SK-N-SH (cell line): ENCODE results near the gene FTCD. TPM values are rescaled to one million over a fixed set of nuclear protein-coding genes. Genes with fewer than 3 reads are reported as not detected.

Source experiments
- CTCF ChIA-PET: fragments of 300-600, 350-600 bp; formaldehyde crosslinking; extraction: SDS; loops from one replicate; lab custom pipeline; 2021; lab: Yijun Ruan, JAX
- POLR2A ChIA-PET: fragments of 350-600 bp; sonication (Branson Sonifier 250); formaldehyde crosslinking; extraction: SDS; loops from one replicate; lab custom pipeline; 2020; ENCODE audit warnings: antibody characterized with exemption, inconsistent platforms; lab: Yijun Ruan, JAX
- DNase-seq: peaks from one replicate; pipeline ENCODE4 v3.0.0; 2012
- H2AFZ ChIP-seq: fragments of 200-600 bp; sonication (generic); 2 replicates; pipeline ENCODE4 v1.8.1; 2016; ENCODE audit warnings: antibody characterized with exemption, mild to moderate bottlenecking, low read depth
- H3F3A ChIP-seq: fragments of 200-600 bp; sonication (generic); replicated peaks from 2 replicates; pipeline ENCODE3; 2016; ENCODE audit warnings: antibody characterized with exemption, mild to moderate bottlenecking; ENCODE audit not compliant: insufficient read depth
- H3K27ac ChIP-seq, 2 experiments: fragments of 200-500 bp in 1 of 2; fragments of 200-600 bp in 1 of 2; sonication (Bioruptor generic) in 1 of 2; sonication (generic), shearing (Covaris generic) in 1 of 2; 2 replicates each; pipeline versions ENCODE4 v1.5.1 to v1.6.1; 2014 to 2016; ENCODE audit warnings: low read depth in 2 of 2, inconsistent platforms in 1 of 2, low read length in 1 of 2, mild to moderate bottlenecking in 1 of 2, mixed read lengths in 1 of 2
- H3K27me3 ChIP-seq: fragments of 200-600 bp; sonication (generic), shearing (Covaris generic); 2 replicates; pipeline ENCODE4 v1.6.1; 2016; ENCODE audit warnings: mixed run types; ENCODE audit not compliant: insufficient read depth
- H3K36me3 ChIP-seq, 2 experiments: fragments of 200-500 bp in 1 of 2; fragments of 200-600 bp in 1 of 2; sonication (Bioruptor generic) in 1 of 2; sonication (generic) in 1 of 2; replicated peaks in 1 of 2; 2 replicates each; pipeline versions ENCODE3 to v1.5.1; 2014 to 2016; ENCODE audit warnings: low read length in 1 of 2, mild to moderate bottlenecking in 1 of 2; ENCODE audit not compliant: insufficient read depth in 2 of 2, control insufficient read depth in 1 of 2
- H3K4me1 ChIP-seq, 2 experiments: fragments of 200-500 bp in 1 of 2; fragments of 200-600 bp in 1 of 2; sonication (Bioruptor generic) in 1 of 2; sonication (generic), shearing (Covaris generic) in 1 of 2; 2 replicates each; pipeline versions ENCODE4 v1.5.1 to v1.6.1; 2014 to 2016; ENCODE audit warnings: low read depth in 1 of 2, low read length in 1 of 2, mixed run types in 1 of 2; ENCODE audit not compliant: insufficient read depth in 2 of 2, control insufficient read depth in 1 of 2
- H3K4me2 ChIP-seq: fragments of 200-600 bp; sonication (generic), shearing (Covaris generic); 2 replicates; pipeline ENCODE4 v1.6.1; 2017; ENCODE audit warnings: mixed run types
- H3K4me3 ChIP-seq, 2 experiments: fragments of 200-500 bp in 1 of 2; fragments of 200-600 bp in 1 of 2; sonication (Bioruptor generic) in 1 of 2; sonication (generic), shearing (Covaris generic) in 1 of 2; 2 replicates each; pipeline versions ENCODE4 v1.5.1 to v1.8.1; 2014 to 2016; ENCODE audit warnings: low read depth in 2 of 2, inconsistent platforms in 1 of 2, low read length in 1 of 2, mild to moderate bottlenecking in 1 of 2, mixed read lengths in 1 of 2, moderate library complexity in 1 of 2
- H3K79me2 ChIP-seq: fragments of 200-600 bp; sonication (generic); 2 replicates; pipeline ENCODE4 v1.8.1; 2017; ENCODE audit warnings: mild to moderate bottlenecking; ENCODE audit not compliant: insufficient read depth
- H3K9ac ChIP-seq: fragments of 200-600 bp; sonication (generic); 2 replicates; pipeline ENCODE4 v1.6.1; 2017; ENCODE audit warnings: mixed run types
- H3K9me2 ChIP-seq: fragments of 200-600 bp; sonication (generic); 2 replicates; pipeline ENCODE4 v1.6.1; 2017; ENCODE audit warnings: mixed run types
- H3K9me3 ChIP-seq: fragments of 200-600 bp; sonication (generic); 2 replicates; pipeline ENCODE4 v1.6.1; 2017; ENCODE audit warnings: mixed run types, mild to moderate bottlenecking, moderate library complexity
- H4K20me1 ChIP-seq: fragments of 200-600 bp; sonication (generic); 2 replicates; pipeline ENCODE4 v1.6.1; 2017; ENCODE audit warnings: mild to moderate bottlenecking, mixed run types; ENCODE audit not compliant: insufficient read depth
- EP300 ChIP-seq, 2 experiments: IDR thresholded peaks; 2 replicates each; pipeline versions ENCODE4 v1.4.0 to v1.6.1; 2012; ENCODE audit warnings: borderline replicate concordance in 1 of 2, low read depth in 1 of 2, low read length in 1 of 2
- FOXJ3 ChIP-seq: sonication (generic); formaldehyde crosslinking; IDR thresholded peaks from 2 replicates; pipeline ENCODE4 v1.5.1; 2020; ENCODE audit warnings: mild to moderate bottlenecking, missing genetic modification reagents
- JUND ChIP-seq: IDR thresholded peaks from 2 replicates; pipeline ENCODE4 v1.4.0; 2012
- MEF2A ChIP-seq: IDR thresholded peaks from 2 replicates; pipeline ENCODE4 v1.4.0; 2012; ENCODE audit warnings: low read depth, borderline replicate concordance
- NRF1 ChIP-seq: IDR thresholded peaks from 2 replicates; pipeline ENCODE4 v1.6.1; 2012; ENCODE audit warnings: low read depth, mild to moderate bottlenecking, low read length
- POLR2AphosphoS5 ChIP-seq: IDR thresholded peaks from 2 replicates; pipeline ENCODE4 v1.6.1; 2012; ENCODE audit warnings: low read depth, low read length
- RAD21 ChIP-seq: IDR thresholded peaks from 2 replicates; pipeline ENCODE4 v1.6.1; 2012; ENCODE audit warnings: mild to moderate bottlenecking, low read length
- RCOR1 ChIP-seq: fragments of 150-350 bp; IDR thresholded peaks from 2 replicates; pipeline ENCODE4 v1.6.1; 2017; ENCODE audit warnings: antibody characterized with exemption, low read length
- RFX5 ChIP-seq: IDR thresholded peaks from 2 replicates; pipeline ENCODE4 v1.6.1; 2012; ENCODE audit warnings: mild to moderate bottlenecking, improper control_type of control experiment, low read length
- RXRA ChIP-seq: IDR thresholded peaks from 2 replicates; pipeline ENCODE4 v1.4.0; 2012; ENCODE audit warnings: low read depth, mild to moderate bottlenecking, borderline replicate concordance
- SIN3A ChIP-seq: IDR thresholded peaks from 2 replicates; pipeline ENCODE4 v1.6.1; 2012; ENCODE audit warnings: low read depth, mild to moderate bottlenecking, low read length, moderate library complexity, borderline replicate concordance
- SMC3 ChIP-seq: IDR thresholded peaks from 2 replicates; pipeline ENCODE4 v1.6.1; 2012; ENCODE audit warnings: low read depth, low read length, improper control_type of control experiment
- TAF1 ChIP-seq: IDR thresholded peaks from 2 replicates; pipeline ENCODE4 v1.6.1; 2012; ENCODE audit warnings: low read depth, mild to moderate bottlenecking, low read length, moderate library complexity, borderline replicate concordance
- TCF12 ChIP-seq: IDR thresholded peaks from 2 replicates; pipeline ENCODE4 v1.4.0; 2012
- WGBS: methylation state at CpG from one replicate; pipeline ENCODE4 v1.1.6; 2017; ENCODE audit warnings: low lambda C conversion rate; 5-methylcytosine and 5-hydroxymethylcytosine counted together
- polyA plus RNA-seq, 3 experiments: library from polyadenylated mRNA; depleted of rRNA; stranded (reverse); fragments of >200 nt; gene quantifications; 2 replicates each; pipeline ENCODE4 v1.2.3, GENCODE V29; 2012
- TF ChIP-seq, protein P1 (sequence below): IDR thresholded peaks from 2 replicates; pipeline ENCODE4 v1.4.0; 2012; ENCODE audit warnings: low read depth
- TF ChIP-seq, protein P2 (sequence below): IDR thresholded peaks from 2 replicates; pipeline ENCODE4; 2012
- TF ChIP-seq, protein P3 (sequence below): IDR thresholded peaks from 2 replicates; pipeline ENCODE4 v1.4.0; 2012; ENCODE audit warnings: low read depth, borderline replicate concordance
- TF ChIP-seq, protein P4 (sequence below): fragments of 150-350 bp; IDR thresholded peaks from 2 replicates; pipeline ENCODE4 v1.6.1; 2017; ENCODE audit warnings: antibody characterized with exemption, low read length, low read depth, borderline replicate concordance
- TF ChIP-seq, protein P5 (sequence below): fragments of 150-350 bp; IDR thresholded peaks from 2 replicates; pipeline ENCODE4 v1.6.1; 2016; ENCODE audit warnings: mild to moderate bottlenecking, low read depth, low read length

The FTCD gene
- polyA plus RNA-seq, 1 of the 3 experiments (the other 2 are of a cell fraction), result 0.33 TPM

DNA sequence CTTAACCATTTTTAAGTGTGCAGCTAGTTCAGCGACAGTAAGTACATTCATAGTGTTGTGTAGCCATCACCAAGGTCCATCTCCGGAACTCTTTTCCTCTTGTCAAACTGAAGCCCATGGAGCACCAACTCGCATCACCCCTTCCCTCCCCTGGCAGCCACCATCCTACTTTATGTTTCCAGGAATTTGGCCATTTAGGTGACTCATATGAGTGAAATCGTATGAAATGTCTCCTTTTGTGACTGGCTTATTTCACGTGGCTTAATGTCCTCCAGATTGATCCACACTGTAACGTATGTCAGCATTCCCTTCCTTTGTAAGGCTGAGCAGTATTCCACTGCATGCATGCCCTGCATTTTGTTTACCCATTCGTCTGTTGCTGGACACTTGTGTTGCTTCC, 55.0 kb downstream of the FTCD start:
- Histone ChIP-seq H3K9ac (no peak overlapping the region), H3K36me3 (peaks cover 0 to 39% of the 10 kb centered on the region in 2 experiments), H3K4me3 (no peak overlapping the region), H3K9me2 (no peaks in the 10 kb centered on the region), H2AFZ (no peak overlapping the region), H3F3A (peaks cover 9% of the 10 kb centered on the region), H4K20me1 (peaks cover 2% of the 10 kb centered on the region; the same call in 1 of the 2 replicates), H3K4me1 (peaks cover 0 to 6% of the 10 kb centered on the region in 2 experiments; a peak in 1 of 4 replicates), H3K79me2 (peaks cover 66% of the 10 kb centered on the region), H3K9me3 (peaks cover 25% of the 10 kb centered on the region; the same call in 1 of the 2 replicates), H3K27me3 (no peaks in the 10 kb centered on the region), H3K4me2 (0 out of 2 replicates have a peak overlapping the region, but pooled peaks have one; percentile 90), H3K27ac (no peak overlapping the region)
- ChIA-PET CTCF (no interaction called here), POLR2A (no interaction called here)
- peak; percentile 45; the same call in 1 of the 2 replicates for TF ChIP-seq TCF12
- no peak for TF ChIP-seq EP300 (IDR thresholded peaks at IDR 0.05; ENCODE audit: borderline replicate concordance in 1 of 2, low read depth in 1 of 2, low read length in 1 of 2)
- 60% methylated on average over 7 of the region's 7 CpGs for WGBS
- no peak for DNase-seq

DNA sequence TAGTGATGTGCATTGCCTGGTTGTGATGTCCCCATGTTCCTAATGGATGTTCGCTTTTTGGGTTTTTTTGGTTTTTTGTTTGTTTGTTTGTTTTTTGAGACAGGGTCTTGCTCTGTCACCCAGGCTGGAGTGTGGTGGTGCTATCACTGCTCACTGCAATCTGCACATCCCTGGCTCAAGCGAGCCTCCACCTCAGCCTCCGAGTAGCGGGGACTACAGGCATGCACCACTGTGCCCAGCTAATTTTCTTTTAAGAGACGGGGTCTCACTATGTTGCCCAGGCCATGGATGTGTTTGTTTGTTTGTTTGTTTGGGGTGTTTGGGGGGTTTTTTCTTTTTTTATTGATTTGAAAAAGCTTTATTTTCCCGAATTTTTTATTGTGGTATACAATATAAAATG, 55.4 kb downstream of the FTCD start:
- Histone ChIP-seq H3K79me2 (peaks cover 64% of the 10 kb centered on the region), H4K20me1 (peaks cover 2% of the 10 kb centered on the region; the same call in 1 of the 2 replicates), H3K36me3 (peaks cover 0 to 39% of the 10 kb centered on the region in 2 experiments), H3K4me3 (no peak overlapping the region), H3K27ac (no peak overlapping the region), H3K27me3 (no peaks in the 10 kb centered on the region), H3K9me2 (no peaks in the 10 kb centered on the region), H2AFZ (no peak overlapping the region), H3K4me2 (peak overlapping the region; percentile 90; the same call in 1 of the 2 replicates), H3K9me3 (peaks cover 25% of the 10 kb centered on the region; the same call in 1 of the 2 replicates), H3F3A (peaks cover 9% of the 10 kb centered on the region), H3K9ac (no peak overlapping the region), H3K4me1 (peaks cover 0 to 6% of the 10 kb centered on the region in 2 experiments; a peak in 1 of 4 replicates)
- DNase-seq, result no peak
- WGBS, result 87% methylated on average over 6 of the region's 6 CpGs
- TF ChIP-seq, protein P1, sequence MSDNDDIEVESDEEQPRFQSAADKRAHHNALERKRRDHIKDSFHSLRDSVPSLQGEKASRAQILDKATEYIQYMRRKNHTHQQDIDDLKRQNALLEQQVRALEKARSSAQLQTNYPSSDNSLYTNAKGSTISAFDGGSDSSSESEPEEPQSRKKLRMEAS, result no peak
- TF ChIP-seq, protein P2, sequence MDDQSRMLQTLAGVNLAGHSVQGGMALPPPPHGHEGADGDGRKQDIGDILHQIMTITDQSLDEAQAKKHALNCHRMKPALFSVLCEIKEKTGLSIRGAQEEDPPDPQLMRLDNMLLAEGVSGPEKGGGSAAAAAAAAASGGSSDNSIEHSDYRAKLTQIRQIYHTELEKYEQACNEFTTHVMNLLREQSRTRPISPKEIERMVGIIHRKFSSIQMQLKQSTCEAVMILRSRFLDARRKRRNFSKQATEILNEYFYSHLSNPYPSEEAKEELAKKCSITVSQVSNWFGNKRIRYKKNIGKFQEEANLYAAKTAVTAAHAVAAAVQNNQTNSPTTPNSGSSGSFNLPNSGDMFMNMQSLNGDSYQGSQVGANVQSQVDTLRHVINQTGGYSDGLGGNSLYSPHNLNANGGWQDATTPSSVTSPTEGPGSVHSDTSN, result no peak
- TF ChIP-seq, protein P3, sequence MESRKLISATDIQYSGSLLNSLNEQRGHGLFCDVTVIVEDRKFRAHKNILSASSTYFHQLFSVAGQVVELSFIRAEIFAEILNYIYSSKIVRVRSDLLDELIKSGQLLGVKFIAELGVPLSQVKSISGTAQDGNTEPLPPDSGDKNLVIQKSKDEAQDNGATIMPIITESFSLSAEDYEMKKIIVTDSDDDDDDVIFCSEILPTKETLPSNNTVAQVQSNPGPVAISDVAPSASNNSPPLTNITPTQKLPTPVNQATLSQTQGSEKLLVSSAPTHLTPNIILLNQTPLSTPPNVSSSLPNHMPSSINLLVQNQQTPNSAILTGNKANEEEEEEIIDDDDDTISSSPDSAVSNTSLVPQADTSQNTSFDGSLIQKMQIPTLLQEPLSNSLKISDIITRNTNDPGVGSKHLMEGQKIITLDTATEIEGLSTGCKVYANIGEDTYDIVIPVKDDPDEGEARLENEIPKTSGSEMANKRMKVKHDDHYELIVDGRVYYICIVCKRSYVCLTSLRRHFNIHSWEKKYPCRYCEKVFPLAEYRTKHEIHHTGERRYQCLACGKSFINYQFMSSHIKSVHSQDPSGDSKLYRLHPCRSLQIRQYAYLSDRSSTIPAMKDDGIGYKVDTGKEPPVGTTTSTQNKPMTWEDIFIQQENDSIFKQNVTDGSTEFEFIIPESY, result no peak
- no peak for TF ChIP-seq EP300 (IDR thresholded peaks at IDR 0.05; ENCODE audit: borderline replicate concordance in 1 of 2, low read depth in 1 of 2, low read length in 1 of 2)
- no peak for TF ChIP-seq SMC3
- TF ChIP-seq RAD21, result no peak
- no peak for TF ChIP-seq POLR2AphosphoS5
- TF ChIP-seq NRF1, result no peak
- TF ChIP-seq, protein P4, sequence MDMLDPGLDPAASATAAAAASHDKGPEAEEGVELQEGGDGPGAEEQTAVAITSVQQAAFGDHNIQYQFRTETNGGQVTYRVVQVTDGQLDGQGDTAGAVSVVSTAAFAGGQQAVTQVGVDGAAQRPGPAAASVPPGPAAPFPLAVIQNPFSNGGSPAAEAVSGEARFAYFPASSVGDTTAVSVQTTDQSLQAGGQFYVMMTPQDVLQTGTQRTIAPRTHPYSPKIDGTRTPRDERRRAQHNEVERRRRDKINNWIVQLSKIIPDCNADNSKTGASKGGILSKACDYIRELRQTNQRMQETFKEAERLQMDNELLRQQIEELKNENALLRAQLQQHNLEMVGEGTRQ, result no peak
- TF ChIP-seq RXRA, result no peak
- no peak for TF ChIP-seq MEF2A
- no peak for TF ChIP-seq RFX5
- TF ChIP-seq SIN3A, result no peak
- TF ChIP-seq FOXJ3 (CRISPR knock-in tag), result no peak
- TF ChIP-seq JUND, result no peak
- TF ChIP-seq RCOR1, result no peak
- TF ChIP-seq, protein P5, sequence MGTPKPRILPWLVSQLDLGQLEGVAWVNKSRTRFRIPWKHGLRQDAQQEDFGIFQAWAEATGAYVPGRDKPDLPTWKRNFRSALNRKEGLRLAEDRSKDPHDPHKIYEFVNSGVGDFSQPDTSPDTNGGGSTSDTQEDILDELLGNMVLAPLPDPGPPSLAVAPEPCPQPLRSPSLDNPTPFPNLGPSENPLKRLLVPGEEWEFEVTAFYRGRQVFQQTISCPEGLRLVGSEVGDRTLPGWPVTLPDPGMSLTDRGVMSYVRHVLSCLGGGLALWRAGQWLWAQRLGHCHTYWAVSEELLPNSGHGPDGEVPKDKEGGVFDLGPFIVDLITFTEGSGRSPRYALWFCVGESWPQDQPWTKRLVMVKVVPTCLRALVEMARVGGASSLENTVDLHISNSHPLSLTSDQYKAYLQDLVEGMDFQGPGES, result no peak
- no peak for TF ChIP-seq TAF1
- POLR2A ChIA-PET, result no interaction called here
- CTCF ChIA-PET, result interaction anchor here (1.0 kb wide), 1 partner anchor 120 kb away, joined by 3 read pairs; no protein-coding TSS in a partner anchor
